Fibroblast of skin of left quadriceps (primary cell): ENCODE measurements around the gene RPGRIP1L.
"Not testable (repeated sequence)": the region's sequence is repeated elsewhere in the genome, so short reads cannot be mapped to it uniquely, and the experiment has no call there.

Experiments
- DNase-seq, 2 experiments: peaks; one replicate each; pipeline ENCODE4 v3.0.0-alpha.2; 2013; ENCODE audit warnings: low read depth in 2 of 2

The RPGRIP1L gene

GRCh38 chr16:53712065-53712464, 8.4 kb upstream of the RPGRIP1L start:
- no peak for DNase-seq

GRCh38 chr16:53711390-53711789, 7.7 kb upstream of the RPGRIP1L start:
- DNase-seq = no peak

DNA sequence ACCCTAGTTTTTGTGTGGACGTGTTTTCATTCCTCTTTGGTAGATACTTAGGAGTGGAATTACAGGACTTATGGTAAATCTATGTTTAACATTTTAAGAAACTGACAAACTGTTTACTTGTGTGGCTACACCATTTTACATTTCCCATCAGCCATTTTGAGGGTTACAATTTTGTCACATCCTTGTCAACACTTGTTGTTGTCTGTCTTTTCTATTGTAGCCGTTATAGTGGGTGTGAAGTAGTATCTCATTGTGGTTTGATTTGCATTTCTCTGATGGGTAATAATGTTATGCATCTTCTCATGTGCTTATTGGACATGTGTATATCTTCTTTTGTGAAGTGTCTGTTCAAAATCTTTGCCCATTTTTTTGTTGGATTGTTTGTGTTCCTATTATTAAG, 4.8 kb upstream of the RPGRIP1L start:
- no peak for DNase-seq

DNA sequence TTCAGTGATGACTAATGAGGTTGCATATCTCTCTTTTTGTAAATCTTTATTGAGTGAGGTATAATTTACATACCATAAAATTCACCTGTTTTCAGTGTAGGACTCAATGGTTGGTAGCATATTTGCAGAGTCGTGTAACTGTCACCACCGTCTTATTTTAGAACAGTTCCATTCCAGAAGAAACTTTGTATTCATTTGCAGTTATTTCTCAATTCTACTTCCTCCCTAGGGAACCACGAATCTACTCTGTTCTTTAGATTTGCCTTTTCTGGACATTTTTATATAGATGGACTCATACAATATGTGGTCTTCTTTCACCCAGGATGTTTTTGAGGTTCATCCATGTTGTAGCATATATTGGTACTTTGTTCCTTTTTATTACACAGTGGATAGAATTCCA, 4.0 kb upstream of the RPGRIP1L start:
- DNase-seq = no peak

DNA sequence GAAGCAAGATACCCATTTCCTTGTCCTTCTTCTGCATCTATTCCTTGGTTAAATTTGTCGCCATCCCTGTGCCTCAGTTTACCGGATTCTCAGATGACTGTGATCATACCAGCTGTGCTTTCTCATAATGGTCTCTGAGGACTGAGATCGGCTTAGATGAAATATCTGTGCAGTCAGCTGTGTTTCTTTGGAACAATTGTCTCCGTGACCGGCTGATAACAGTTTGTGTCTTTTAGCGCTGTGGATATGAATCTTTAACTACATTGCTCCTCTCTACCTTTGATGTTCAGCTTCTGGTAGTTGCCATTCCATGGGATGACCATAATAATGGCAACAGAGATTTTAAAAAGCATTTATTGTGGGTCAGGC, 770 bp upstream of the RPGRIP1L start:
- DNase-seq = no peak

GRCh38 chr16:53698271-53698670, 5.4 kb downstream of the RPGRIP1L start:
- DNase-seq = not testable (repeated sequence)

GRCh38 chr16:53695070-53695469, 8.6 kb downstream of the RPGRIP1L start:
- peak; percentile 30 to 46 for DNase-seq

DNA sequence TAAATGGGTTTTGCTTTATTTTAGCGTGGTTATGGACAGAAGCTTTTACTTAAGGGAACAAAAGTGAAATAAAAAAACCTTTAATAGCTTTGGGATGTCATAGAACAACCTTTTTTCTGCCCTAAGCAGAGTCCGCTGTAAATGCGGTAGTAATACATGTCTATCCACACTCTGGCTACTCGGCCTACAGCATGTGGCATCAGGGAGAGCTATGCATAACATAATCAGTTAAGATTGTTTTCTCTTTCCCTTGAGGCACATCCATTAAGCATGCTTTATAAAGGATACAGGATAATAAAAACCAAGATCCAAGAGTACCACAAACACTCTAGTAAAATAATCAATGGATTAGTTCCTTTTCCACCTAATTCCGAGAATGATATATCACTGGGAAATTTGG, 10.3 kb downstream of the RPGRIP1L start:
- DNase-seq = no peak

DNA sequence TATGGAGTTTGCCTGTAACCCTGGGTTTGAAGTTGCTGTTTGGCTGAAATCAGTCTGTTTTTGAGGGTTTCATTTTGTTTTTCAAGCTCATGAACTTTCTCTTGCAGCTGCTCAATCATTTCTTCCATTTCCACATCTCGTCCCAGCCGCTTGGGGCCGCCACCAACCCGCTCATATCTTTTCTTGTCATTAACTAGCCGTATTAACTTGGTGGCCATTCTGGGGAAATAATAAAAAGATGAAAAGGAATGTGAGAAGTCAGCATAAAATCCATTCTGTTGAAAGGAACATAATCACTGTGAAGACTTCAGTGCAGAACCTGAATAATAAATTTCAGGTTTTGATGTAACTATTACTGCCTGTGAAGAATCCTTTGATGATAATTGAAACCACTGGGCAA, 11.5 kb downstream of the RPGRIP1L start:
- DNase-seq = peak; percentile 36 to 41

DNA sequence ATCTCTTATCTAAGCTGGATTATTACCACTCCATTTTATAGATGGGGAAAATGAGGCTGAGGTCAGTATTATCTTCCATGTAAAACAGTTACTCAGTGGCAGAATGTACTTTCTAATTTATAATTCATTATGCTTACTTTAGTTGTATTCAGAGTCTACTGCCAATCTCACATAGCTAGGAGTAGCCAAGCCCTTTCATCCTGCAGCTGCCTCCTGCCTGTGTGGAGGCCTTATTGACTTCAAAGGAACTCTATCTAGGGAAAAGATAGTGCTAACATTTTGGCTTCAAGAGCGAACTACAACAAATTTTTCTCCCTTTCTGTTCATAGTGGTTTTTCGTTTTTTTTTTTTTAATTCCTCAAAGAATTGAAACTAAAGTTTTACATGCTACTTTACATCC, 12.9 kb downstream of the RPGRIP1L start:
- no peak for DNase-seq

DNA sequence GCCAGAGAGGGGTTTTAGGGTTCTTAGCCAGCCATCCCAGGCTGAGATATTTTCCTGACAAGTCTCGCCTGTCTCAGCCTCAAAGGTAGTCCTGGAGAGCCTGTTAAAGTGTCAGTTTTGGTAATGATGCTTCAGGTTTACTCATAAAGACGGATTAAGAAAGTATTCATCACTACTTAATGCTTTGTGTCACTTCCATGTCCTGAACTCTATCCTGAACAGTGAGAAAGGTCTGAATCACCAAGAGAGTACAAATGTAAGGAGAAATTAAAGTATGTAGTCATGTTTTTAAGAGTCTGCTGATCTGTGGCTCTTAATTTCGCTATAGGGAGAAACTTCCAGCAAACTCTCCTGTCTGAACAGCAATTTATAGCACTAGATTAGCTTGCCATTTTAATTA, 14.0 kb downstream of the RPGRIP1L start:
- no peak for DNase-seq

DNA sequence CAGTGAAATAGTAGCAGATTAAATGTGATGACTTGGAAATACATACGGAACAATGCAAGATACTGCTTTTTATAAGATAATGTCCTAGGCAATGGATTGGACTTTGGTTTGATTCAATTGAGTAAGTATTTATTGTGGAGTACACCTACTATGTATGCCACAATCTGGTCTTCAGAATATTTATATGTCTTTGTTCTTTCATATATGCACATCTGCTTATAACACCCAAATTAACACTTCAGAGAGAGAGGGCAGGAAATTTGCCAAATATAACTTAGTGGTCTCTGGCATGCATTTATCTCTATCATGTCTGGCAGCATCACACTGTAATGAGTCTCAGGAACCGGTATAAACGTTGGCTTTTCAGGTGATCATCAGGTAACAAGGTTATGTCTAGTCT, 16.9 kb downstream of the RPGRIP1L start:
- DNase-seq = no peak

GRCh38 chr16:53685334-53685733, 18.3 kb downstream of the RPGRIP1L start:
- not testable (repeated sequence) for DNase-seq

DNA sequence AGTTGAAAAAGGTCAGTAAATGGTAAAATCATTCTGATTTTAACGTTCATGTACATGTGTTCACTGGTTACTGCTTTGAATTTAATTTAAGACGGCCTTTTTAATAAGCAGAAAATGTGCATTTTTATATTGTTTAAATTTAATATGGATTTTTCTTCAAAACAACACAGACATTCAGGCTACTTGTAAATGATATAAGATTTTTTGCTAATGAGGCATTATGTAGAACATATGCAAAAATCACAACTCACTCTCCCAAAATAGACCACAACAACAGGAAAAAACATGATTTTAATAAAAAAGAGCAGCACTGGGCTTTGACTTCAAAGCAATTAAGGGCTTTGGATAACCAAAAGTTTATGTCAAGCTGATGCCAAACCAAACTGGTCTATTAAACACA, 22.3 kb downstream of the RPGRIP1L start:
- no peak for DNase-seq

- DNase-seq = no peak
Measured at GRCh38 chr16:53680756-53681155, 22.9 kb downstream of the RPGRIP1L start.

GRCh38 chr16:53678756-53679343, 24.8 kb downstream of the RPGRIP1L start:
- no peak for DNase-seq

GRCh38 chr16:53678155-53678554, 25.5 kb downstream of the RPGRIP1L start:
- DNase-seq = no peak

GRCh38 chr16:53673189-53673588, 30.5 kb downstream of the RPGRIP1L start:
- no peak for DNase-seq

DNA sequence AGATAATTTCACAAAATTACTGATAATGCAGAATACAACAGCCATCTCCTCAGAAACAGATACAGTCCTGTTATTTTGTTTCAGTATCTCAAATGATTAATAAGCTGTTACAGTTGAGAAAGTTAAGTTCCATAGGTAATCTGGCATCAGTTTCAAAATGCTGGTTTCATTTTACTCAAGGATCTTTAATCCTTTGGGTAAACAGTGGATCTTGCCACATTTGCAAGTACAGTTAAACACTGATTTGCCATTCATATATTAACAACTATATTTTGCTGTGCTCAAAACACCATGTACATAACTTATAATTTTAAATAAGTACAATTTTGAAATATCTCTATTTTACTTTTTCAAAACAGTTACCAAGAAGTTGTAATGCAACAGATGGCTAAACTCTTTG, 31.2 kb downstream of the RPGRIP1L start:
- no peak for DNase-seq

- DNase-seq = no peak
Measured at GRCh38 chr16:53668869-53669268, 34.8 kb downstream of the RPGRIP1L start.

DNA sequence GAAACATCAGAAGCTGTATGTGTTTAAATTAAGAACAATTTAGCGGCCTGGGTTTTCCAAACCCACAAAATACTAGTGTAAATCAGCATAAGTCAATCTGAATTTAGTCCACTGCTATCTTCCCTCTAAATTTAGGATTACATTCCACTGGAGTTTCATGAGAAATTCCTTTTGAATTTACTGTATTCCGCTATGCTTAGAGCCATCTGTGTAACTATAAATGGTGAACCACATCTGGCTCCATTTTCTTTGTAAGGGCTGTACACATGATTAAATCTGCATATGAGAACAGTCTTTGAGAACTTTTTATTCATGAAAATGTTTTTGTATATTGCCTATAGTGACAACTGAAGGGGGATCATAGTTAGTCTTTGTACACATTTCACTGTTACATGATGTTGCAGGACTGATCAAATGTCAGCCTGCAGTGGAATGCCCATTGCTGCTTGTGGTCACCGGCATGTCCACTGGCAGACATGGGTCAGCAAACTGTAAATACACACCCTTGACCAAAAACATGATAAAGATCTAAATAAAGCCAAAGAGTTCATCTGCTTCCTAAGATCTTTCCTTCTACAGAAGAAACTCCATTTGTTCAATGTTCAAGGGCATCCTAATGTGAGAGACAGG, 36.8 kb downstream of the RPGRIP1L start:
- peak; percentile 78 to 79 for DNase-seq

- peak; percentile 96 for DNase-seq
Measured at GRCh38 chr16:53664724-53665345, 38.8 kb downstream of the RPGRIP1L start.

DNA sequence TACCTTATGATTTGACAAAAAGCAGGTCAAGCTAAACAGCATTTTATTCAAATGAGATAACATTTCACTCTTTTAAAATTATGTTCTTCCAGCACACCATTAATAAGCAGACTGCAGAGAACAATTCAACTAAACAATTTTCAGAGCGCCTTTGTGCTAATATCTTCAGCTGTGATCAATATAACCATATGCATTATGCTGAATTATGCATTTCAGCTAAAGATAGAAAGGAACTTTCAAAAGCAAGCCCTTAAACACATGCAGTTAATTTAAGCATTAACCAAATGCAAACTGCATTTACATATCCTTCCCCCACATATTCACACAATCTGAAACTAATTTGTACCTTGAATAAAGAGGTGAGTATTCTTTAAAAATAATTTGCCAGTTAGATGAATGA, 41.6 kb downstream of the RPGRIP1L start:
- no peak for DNase-seq

DNA sequence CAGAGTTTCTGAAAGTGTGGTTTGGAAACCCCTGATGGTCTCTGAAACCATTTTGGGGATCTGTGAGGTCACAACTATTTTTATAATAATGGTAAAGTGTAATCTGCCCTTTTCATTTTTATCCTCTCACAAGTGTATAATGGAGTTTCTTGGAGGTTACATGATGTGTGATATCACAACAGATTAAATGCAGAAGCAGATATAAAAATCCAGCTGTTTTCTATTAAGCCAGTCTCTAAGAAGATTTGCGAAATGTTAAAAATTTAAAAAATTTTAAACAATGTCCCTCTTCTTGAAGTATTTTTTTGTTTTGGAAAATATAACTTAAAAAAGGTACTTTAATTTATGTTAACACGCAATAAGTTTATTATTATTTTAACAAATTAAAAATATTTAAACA, 48.7 kb downstream of the RPGRIP1L start:
- DNase-seq = no peak
